Hindlimb muscle (tissue), 1 donor: ENCODE results near the gene HOXA9. TPM values are rescaled to one million over a fixed set of nuclear protein-coding genes. Genes with fewer than 3 reads are reported as not detected.
A peak's percentile ranks its signal among the peaks of the same experiment; 100 is the strongest.

Source experiments
- DNase-seq: peaks from one replicate; pipeline ENCODE4 v3.0.0-alpha.2; 2013
- polyA plus RNA-seq: library from polyadenylated mRNA; unstranded; fragments of 120-200 nt; gene quantifications from one replicate; pipeline ENCODE4 v1.2.1, GENCODE V29; 2013; ENCODE audit not compliant: insufficient read length

HOXA9 gene
- polyA plus RNA-seq, 1 donor: 21.8 TPM

DNA sequence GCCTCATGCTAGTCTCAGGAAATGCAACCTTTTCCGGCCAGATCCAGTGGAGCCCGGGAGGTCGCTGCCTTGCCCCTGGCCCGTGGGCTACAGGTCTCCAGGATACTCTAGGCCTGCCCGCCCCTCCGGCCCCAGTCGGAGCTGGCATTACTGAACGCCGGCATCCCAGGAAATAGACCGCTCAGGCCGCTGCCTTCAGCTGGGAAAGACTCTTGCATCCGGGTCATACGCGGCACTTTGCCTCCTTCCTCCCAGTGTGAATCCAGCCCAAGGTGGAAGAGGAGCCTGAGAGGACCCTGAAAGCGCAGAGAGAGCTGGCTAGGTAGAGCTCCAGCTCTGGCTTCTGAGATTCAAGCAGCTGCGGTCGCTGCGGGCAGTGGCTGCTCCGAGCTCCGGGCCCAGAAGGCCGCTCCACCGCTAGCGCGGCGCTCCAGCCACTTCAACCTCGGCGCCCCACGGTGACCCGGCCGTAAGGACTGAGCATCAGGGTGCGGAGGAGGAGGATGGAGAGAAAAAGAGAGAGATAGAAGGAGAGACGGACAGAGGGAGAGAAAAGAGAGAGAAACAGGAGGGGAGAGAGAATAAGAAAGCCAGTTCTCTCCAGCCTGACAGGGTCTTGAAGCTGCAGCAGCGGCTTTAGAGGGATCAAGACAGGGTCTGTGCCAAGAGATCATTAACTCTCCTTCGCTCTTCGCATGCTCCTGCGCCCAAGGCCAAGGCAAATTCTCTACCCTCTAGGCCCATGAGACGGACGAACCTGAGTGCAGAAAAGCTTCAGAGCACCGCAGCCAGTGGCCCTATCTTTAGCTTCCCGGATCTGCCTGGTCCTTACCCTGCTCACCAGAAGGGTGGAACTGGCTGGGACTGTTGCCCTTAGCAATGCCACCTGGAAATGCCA is 10.5 kb upstream of the HOXA9 start:
- DNase-seq: no peak

DNA sequence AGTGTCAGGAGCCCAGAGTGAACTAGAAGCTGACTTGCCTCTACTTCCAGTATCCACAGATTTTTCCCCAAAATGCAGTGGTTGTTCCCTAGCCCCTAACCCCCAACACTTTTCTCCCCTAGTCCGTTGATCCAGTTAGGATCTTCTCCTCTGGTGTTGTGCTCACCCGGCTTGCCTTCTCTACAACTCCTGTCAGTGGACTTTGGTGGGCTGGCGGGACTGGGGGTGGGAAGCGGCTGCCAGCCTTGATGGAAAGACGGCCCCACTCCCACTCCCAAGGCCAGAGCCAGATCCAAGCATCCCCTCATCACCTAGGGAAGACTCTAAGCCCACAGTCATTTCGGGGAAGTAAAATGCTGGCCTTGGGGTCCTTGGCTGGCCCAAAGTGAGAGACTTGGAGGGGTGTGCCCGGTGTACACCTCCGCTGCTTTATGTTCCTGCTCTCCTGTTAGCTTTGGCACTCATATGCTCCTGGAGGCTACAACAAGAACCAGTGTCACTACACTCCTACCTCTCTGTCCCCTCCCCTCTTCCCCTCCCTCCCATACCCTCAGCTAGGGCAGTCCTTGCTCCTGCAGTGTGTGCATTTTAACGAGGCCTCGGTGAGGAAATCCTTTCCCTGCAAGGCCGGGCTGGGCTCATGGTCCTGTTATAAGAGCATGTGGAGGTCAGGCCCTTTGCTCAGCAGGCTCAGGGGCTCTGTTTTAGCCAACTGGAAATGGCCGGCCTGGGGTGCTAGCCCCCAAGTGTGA is 9.7 kb upstream of the HOXA9 start:
- no peak for DNase-seq

- no peak for DNase-seq
These were observed 8.9 kb upstream of the HOXA9 start, which contains the start of gene HOXA10 for GRCh38 chr7:27173956-27174873. TSS of gene HOXA10 (minus strand) at chr7:27174320. CDS start at chr7:27174306, 14 bp downstream.

DNA sequence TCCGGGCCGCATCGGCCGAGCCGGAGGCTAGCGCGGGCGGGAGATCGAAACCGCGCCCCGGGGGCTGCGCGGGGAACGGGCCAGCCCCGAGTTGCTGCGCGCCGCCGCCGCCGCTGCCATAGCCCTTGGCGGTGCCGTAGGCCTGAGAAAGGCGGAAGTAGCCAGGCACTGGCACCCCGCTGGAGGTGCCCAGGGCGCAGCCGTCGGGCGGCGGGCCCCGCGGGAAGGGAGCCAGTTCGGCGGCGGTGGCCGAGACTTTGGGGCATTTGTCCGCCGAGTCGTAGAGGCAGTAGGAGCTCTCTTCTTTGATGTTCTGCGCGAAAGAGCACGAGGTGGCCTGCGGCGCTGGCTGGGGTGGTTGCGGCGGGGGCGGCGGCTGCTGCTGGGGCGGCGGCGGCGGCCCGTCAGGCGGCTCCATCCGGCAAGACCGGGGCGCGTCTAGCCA is 8.2 kb upstream of the HOXA9 start:
- no peak for DNase-seq

DNA sequence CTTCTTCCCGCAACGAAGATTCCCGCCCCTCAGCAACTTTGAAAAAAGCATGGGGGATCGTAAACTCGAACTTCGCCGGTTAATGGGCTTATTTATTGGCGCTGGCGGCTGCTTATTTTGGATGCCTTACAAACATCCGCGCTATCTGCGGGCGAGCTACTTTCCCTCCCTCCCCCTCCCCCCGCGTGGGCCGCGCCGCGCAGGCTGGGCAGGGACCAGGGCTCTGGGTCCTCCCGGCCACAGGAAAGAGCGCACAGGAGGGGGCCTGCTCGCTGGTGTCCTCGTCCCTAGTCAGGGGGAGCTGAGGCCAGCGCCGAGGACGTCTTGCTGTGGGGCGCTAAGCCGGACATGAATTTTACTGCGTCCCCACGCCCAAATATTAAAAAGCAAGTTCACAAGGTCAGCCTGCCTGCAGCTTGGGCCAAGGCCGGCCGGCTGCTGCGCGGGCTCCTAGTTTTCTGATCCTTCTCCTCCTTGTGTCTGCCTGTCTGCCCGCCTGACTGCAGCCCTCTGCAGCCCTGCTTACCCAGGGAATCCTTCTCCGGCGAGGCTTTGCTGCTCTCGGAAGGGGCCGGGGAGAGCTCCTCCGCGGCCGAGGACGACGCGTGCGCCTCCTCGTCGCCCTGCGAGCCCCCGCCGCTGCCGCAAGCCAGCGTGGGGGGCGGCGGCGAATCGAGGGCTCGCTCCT is 7.6 kb upstream of the HOXA9 start:
- peak; percentile 87 for DNase-seq

GRCh38 chr7:27172315-27172774 is 7.0 kb upstream of the HOXA9 start:
- DNase-seq: no peak

GRCh38 chr7:27171637-27172314 is 6.4 kb upstream of the HOXA9 start:
- DNase-seq: no peak

DNA sequence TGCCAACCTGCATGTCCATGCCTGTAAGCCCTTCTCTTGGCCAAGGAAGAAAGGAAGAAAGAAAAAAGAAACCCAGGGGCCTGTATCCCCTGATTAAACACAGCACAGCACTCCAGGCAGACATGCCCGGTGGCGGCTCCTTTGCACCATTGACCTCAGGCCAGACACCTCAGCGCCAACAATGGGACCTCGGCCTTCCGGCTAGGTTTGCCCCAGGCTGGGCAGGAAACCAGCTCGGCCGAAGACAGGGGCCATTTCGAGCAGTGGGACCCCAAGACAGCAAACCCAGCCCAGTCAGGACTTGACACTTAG is 5.9 kb upstream of the HOXA9 start:
- no peak for DNase-seq

- no peak for DNase-seq
These were observed 5.3 kb upstream of the HOXA9 start for GRCh38 chr7:27170426-27171324.

- no peak for DNase-seq
These were observed 4.5 kb upstream of the HOXA9 start for GRCh38 chr7:27169658-27170425.

DNA sequence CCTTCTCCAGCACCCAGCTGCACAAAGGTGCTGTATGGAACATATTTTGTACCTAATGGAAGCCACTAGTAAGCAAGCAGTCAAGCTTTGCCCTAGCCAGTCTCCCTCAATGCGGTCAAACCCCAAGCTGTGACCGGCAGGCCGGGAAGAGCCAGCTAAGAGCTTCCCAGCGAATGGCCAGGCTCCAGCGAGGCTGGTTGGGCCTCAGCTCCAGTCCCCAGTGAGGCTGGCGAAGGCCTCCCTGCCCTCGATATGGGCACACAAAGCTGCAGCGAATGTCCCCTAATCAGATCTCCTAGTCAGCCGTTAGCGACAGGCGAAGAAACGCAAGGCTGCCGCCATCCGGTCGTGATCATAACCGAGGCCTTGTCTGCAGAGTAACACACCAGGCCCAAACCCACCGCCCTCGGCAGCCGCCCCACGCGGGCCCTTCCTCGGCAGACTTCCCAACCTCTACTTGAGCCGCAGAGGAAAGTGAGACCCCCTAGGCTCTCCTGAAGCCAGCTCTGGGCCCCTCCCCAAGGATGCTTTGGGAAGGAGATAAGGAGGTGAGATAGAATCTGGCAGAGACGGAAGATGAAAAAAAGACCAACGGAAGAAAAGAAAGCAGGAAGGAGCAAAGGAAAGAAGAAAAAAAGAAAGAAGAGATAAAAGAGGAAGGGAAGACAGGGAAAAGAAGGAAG is 3.1 kb upstream of the HOXA9 start:
- peak; percentile 79 for DNase-seq

GRCh38 chr7:27167916-27168264 is 2.6 kb upstream of the HOXA9 start:
- no peak for DNase-seq

DNA sequence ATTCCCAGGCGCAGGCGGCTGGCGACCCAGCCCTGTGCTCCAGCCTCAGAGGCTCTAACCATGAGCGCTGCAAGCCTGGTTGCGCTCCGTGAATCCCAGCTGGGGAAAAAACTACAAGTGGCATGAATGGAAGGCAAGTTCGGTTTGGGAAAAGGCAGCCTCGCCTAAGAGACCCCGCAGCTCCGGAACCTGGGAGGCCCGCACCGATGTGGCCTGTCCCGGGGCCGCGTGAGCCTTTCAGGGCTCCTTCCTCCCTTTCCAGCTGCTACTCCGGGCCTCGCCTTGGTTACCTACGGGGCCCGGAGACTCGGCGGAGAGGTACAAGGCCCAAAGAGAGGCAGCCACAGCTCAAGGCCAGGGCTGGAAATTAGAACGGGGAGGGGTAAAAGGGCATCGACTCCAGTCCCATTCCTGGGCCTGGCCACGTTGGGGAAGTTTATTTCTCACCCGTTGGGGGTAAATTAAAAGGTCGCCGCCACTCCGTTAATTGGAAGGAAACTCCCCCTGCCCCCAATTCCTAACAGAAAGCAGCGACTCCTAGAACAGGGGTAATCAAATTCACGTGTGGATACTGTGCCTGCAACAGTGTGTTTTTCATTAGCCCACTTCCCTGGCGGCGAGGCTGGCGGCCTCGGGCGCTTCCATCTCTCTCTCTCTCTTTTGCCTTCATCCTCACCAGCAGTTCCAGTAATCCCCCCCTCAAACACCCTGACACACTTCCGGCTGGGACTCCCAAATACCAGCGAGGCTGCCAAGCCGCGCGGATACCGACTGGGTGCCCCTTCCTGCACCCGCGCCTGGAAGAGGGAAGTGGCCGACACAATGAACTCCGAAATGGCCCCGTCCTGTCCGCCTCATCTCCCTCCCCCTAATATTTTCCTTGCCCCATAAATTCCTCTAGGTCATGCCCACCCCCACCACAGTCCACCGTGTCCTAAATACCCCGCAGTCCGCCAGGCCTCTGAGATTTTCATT is 1.5 kb upstream of the HOXA9 start:
- DNase-seq: no peak

DNA sequence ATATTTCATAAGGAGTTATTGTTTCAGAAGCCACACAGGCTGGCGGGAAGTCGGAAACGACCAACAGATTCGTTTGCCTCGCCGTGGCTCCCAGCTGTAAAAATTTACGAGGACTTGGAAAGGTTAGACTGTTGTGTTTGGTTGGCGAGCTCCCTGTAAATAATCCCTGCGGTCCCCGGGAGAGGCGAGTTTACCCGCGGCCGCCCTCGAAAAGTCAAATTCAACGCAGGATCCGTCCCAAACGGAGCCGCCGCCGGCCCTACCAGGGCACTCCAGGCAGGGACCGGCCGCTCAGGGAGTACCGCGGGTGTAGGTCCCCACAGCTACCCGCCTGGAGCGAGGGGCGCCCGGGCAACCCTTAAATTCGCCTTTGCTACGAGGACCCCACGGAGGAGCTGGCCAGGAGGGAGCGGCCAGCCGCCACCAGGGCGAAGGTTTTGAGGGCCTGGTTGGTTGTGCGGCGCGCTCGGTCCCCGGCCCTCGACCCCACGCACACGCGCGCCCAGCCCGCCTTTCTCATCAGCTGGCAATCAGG is 726 bp upstream of the HOXA9 start:
- no peak for DNase-seq

DNA sequence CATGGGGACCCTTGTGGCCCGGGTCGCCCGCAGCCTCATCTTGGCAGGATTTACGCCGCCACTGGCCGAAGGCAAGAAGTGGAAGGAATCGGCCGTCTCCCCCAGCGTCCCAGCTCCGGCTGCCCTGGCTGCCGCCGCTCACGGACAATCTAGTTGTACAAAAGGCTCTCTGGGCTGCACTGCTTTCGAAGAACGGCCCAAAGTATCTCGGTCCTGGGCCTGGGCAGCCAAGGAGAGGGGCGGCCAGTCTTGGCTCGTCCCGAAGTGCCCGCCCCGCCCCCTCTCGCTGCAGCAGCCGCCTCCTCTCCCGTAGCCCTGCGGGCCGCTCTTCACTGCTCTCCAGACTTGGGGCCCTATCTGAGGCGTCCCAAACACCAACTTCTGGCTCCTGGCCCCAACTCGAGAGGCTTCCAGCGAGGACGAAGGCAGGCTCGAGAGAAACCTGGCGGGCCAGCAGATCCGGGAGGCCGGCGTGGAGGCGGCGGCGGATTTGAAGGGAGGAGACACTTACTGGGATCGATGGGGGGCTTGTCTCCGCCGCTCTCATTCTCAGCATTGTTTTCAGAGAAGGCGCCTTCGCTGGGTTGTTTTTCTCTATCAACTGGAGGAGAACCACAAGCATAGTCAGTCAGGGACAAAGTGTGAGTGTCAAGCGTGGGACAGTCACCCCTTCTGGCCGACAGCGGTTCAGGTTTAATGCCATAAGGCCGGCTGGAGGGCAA is 809 bp downstream of the HOXA9 start:
- DNase-seq: no peak

DNA sequence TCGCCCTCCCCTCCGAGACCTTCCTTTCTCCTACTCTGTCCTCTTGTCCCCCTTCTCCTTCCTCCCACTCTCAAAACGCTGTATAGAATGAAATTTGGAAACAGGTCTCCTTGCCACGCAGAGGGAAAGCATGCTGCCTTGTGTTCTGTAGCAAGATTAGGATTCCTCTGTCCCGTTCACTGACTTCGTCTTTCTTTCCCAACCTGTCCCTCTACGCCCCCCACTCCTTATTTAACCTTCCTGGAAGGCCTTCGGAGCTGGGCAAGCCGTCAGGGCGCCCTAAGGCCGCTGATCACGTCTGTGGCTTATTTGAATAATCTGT is 1.3 kb downstream of the HOXA9 start:
- DNase-seq: no peak
